Measurements from ENCODE around the gene SLC12A3. TPM values are rescaled to one million over a fixed set of nuclear protein-coding genes. Genes with fewer than 3 reads are reported as not detected.

The SLC12A3 gene
- total and polyA plus RNA-seq, 2 of the 4 experiments (the other 2 are of a cell fraction) = not detected

GRCh38 chr16:56889206-56889605 is 24.2 kb downstream of the SLC12A3 start:
- H2BK5ac ChIP-seq (ENCODE audit: low read depth, low read length, poor library complexity, severe bottlenecking) = no peak overlapping the region
- no peaks in the 10 kb centered on the region for H4K20me1 ChIP-seq (ENCODE audit: insufficient read depth, low read length)
- no peak overlapping the region for H3K4me2 ChIP-seq (ENCODE audit: low read depth, low read length)
- ATAC-seq (ENCODE audit: low read depth) (no peak), DNase-seq (no peak)
- no peaks in the 10 kb centered on the region for H3K4me1 ChIP-seq (ENCODE audit: control insufficient read depth, insufficient read depth, low read length)
- H2BK20ac ChIP-seq (ENCODE audit: low read depth, low read length) = no peak overlapping the region
- peaks cover 10% of the 10 kb centered on the region for H3K27me3 ChIP-seq (ENCODE audit: control insufficient read depth, insufficient read depth, low read length)
- H4K5ac ChIP-seq (ENCODE audit: low read depth, low read length) = no peak overlapping the region
- H2BK15ac ChIP-seq (ENCODE audit: low read depth, low read length) = no peak overlapping the region
- H2AFZ ChIP-seq (replicated peaks; ENCODE audit: low read length, poor library complexity) = no peak overlapping the region
- no peak overlapping the region for H3K18ac ChIP-seq (ENCODE audit: low read depth, low read length)
- H3K14ac ChIP-seq (replicated peaks; ENCODE audit: low read depth, low read length) = no peak overlapping the region
- H3K79me1 ChIP-seq (ENCODE audit: low read depth in 1 of 2, low read length in 2 of 2) = no peaks in the 10 kb centered on the region
- H3K36me3 ChIP-seq (ENCODE audit: control insufficient read depth, insufficient read depth, low read length) = no peaks in the 10 kb centered on the region
- WGBS, 2 experiments (ENCODE audit: extremely low coverage in 2 of 2, insufficient read length in 1 of 2) = no CpG with 5 or more reads among the region's 5 CpGs
- no peak overlapping the region for H3K27ac ChIP-seq (ENCODE audit: insufficient read depth, low read length)
- H3K4me3 ChIP-seq (ENCODE audit: insufficient read depth, low read depth, low read length) = no peak overlapping the region
- dilution Hi-C loops (cut with HindIII; ENCODE audit: low sequenced_read_pairs, unreplicated experiment) (no loop called here), in situ Hi-C loops (cut with MboI; ENCODE audit: low sequenced_read_pairs) (no loop called here), intact Hi-C loops (cut with micrococcal nuclease) (no loop called here)
- POLR2A ChIA-PET (ENCODE audit: unreplicated experiment) = no interaction called here
- H3K9me3 ChIP-seq (ENCODE audit: control insufficient read depth, insufficient read depth, low read length) = no peaks in the 10 kb centered on the region
- no peak overlapping the region for H3K9ac ChIP-seq (ENCODE audit: low read depth, low read length)
- no peaks in the 10 kb centered on the region for H3K9me1 ChIP-seq (ENCODE audit: insufficient read depth, low read length)
- no peak overlapping the region for H2AK9ac ChIP-seq (replicated peaks; ENCODE audit: low read depth, low read length, poor library complexity)
- H2BK120ac ChIP-seq (ENCODE audit: low read depth, low read length) = no peak overlapping the region
- TF ChIP-seq NFE2L2 (IDR thresholded peaks at IDR 0.05; ENCODE audit: low read depth, low read length) (no peak), USF2 (IDR thresholded peaks at IDR 0.05; ENCODE audit: low read depth, low read length) (no peak), POLR2A (IDR thresholded peaks at IDR 0.05; ENCODE audit: low read depth, low read length) (no peak), RCOR1 (IDR thresholded peaks at IDR 0.05; ENCODE audit: insufficient replicate concordance, low read length) (no peak), CTCF (conservative IDR thresholded peaks at IDR 0.05; ENCODE audit: low read depth, low read length) (no peak), CEBPB (IDR thresholded peaks at IDR 0.05; ENCODE audit: low read depth, low read length) (no peak), BHLHE40 (IDR thresholded peaks at IDR 0.05; ENCODE audit: low read depth, low read length) (no peak), MAFK (IDR thresholded peaks at IDR 0.05; ENCODE audit: low read depth, low read length) (no peak), FOS (IDR thresholded peaks at IDR 0.05; ENCODE audit: low read depth, low read length) (no peak), RFX5 (IDR thresholded peaks at IDR 0.05; ENCODE audit: low read depth, low read length) (no peak), RAD21 (IDR thresholded peaks at IDR 0.05; ENCODE audit: low read length) (no peak), MXI1 (IDR thresholded peaks at IDR 0.05; ENCODE audit: borderline replicate concordance, low read depth, low read length) (no peak), CHD1 (IDR thresholded peaks at IDR 0.05; ENCODE audit: low read depth, low read length) (no peak), MAZ (IDR thresholded peaks at IDR 0.05; ENCODE audit: borderline replicate concordance, low read depth, low read length) (no peak), SMC3 (IDR thresholded peaks at IDR 0.05; ENCODE audit: low read depth, low read length) (no peak)
- TF ChIP-seq, protein P1, sequence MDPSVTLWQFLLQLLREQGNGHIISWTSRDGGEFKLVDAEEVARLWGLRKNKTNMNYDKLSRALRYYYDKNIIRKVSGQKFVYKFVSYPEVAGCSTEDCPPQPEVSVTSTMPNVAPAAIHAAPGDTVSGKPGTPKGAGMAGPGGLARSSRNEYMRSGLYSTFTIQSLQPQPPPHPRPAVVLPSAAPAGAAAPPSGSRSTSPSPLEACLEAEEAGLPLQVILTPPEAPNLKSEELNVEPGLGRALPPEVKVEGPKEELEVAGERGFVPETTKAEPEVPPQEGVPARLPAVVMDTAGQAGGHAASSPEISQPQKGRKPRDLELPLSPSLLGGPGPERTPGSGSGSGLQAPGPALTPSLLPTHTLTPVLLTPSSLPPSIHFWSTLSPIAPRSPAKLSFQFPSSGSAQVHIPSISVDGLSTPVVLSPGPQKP (IDR thresholded peaks at IDR 0.05; ENCODE audit: borderline replicate concordance, low read depth, low read length) = no peak
- no peak overlapping the region for H4K91ac ChIP-seq (ENCODE audit: insufficient read depth, low read depth, low read length)
- H3K56ac ChIP-seq (ENCODE audit: extremely low read depth, insufficient read depth, low read length) = no peak overlapping the region
- CTCF ChIA-PET = no interaction called here
- H4K8ac ChIP-seq (ENCODE audit: low read depth in 2 of 2, low read length in 2 of 2) = no peak overlapping the region
- no peak overlapping the region for H2AK5ac ChIP-seq (ENCODE audit: low read depth, low read length)
- no peak overlapping the region for H3K23ac ChIP-seq (ENCODE audit: low read depth, low read length)
- H3K4ac ChIP-seq (ENCODE audit: low read depth, low read length) = no peak overlapping the region
- BruUV-seq (replicated peaks) = no TSS peak
